ENCODE results near the gene SLC5A10.
A peak's percentile ranks its signal among the peaks of the same experiment; 100 is the strongest.

- TF ChIP-seq, protein P1, sequence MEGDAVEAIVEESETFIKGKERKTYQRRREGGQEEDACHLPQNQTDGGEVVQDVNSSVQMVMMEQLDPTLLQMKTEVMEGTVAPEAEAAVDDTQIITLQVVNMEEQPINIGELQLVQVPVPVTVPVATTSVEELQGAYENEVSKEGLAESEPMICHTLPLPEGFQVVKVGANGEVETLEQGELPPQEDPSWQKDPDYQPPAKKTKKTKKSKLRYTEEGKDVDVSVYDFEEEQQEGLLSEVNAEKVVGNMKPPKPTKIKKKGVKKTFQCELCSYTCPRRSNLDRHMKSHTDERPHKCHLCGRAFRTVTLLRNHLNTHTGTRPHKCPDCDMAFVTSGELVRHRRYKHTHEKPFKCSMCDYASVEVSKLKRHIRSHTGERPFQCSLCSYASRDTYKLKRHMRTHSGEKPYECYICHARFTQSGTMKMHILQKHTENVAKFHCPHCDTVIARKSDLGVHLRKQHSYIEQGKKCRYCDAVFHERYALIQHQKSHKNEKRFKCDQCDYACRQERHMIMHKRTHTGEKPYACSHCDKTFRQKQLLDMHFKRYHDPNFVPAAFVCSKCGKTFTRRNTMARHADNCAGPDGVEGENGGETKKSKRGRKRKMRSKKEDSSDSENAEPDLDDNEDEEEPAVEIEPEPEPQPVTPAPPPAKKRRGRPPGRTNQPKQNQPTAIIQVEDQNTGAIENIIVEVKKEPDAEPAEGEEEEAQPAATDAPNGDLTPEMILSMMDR (IDR thresholded peaks at IDR 0.05; ENCODE audit: low read depth, low read length, missing input control) = no peak
- TF ChIP-seq ZBTB33 (IDR thresholded peaks at IDR 0.05) = peak; percentile 67
- peak in 1 of 2 donors; percentile 48 for TF ChIP-seq GABPA (IDR thresholded peaks at IDR 0.05 in 1 of 2, conservative IDR thresholded peaks at IDR 0.05 in 1 of 2)
- TF ChIP-seq MAX (IDR thresholded peaks at IDR 0.05) = peak; percentile 69
- peak; percentile 88 for TF ChIP-seq SP1 (IDR thresholded peaks at IDR 0.05)
- peak; percentile 81 to 90 for TF ChIP-seq HNF4A (conservative IDR thresholded peaks at IDR 0.05)
- TF ChIP-seq, protein P2, sequence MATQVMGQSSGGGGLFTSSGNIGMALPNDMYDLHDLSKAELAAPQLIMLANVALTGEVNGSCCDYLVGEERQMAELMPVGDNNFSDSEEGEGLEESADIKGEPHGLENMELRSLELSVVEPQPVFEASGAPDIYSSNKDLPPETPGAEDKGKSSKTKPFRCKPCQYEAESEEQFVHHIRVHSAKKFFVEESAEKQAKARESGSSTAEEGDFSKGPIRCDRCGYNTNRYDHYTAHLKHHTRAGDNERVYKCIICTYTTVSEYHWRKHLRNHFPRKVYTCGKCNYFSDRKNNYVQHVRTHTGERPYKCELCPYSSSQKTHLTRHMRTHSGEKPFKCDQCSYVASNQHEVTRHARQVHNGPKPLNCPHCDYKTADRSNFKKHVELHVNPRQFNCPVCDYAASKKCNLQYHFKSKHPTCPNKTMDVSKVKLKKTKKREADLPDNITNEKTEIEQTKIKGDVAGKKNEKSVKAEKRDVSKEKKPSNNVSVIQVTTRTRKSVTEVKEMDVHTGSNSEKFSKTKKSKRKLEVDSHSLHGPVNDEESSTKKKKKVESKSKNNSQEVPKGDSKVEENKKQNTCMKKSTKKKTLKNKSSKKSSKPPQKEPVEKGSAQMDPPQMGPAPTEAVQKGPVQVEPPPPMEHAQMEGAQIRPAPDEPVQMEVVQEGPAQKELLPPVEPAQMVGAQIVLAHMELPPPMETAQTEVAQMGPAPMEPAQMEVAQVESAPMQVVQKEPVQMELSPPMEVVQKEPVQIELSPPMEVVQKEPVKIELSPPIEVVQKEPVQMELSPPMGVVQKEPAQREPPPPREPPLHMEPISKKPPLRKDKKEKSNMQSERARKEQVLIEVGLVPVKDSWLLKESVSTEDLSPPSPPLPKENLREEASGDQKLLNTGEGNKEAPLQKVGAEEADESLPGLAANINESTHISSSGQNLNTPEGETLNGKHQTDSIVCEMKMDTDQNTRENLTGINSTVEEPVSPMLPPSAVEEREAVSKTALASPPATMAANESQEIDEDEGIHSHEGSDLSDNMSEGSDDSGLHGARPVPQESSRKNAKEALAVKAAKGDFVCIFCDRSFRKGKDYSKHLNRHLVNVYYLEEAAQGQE (IDR thresholded peaks at IDR 0.05) = peak; percentile 75
- TF ChIP-seq TAF1 (conservative IDR thresholded peaks at IDR 0.05) = no peak
Observed at GRCh38 chr17:19005789-19006430, 53.9 kb downstream of the SLC5A10 start.

Data from liver (tissue), 3 donors.